Erythroblast (primary cell): Measurements from ENCODE around the gene JADE1.

Experiments used
- GATA1 ChIP-seq: IDR thresholded peaks from 2 replicates; pipeline ENCODE4 v1.6.1; 2011; ENCODE audit warnings: low read depth, mild to moderate bottlenecking, control low read depth, low read length, moderate library complexity
- POLR2A ChIP-seq: IDR thresholded peaks from 2 replicates; pipeline ENCODE4 v1.6.1; 2011; ENCODE audit warnings: mild to moderate bottlenecking, low read length

DNA sequence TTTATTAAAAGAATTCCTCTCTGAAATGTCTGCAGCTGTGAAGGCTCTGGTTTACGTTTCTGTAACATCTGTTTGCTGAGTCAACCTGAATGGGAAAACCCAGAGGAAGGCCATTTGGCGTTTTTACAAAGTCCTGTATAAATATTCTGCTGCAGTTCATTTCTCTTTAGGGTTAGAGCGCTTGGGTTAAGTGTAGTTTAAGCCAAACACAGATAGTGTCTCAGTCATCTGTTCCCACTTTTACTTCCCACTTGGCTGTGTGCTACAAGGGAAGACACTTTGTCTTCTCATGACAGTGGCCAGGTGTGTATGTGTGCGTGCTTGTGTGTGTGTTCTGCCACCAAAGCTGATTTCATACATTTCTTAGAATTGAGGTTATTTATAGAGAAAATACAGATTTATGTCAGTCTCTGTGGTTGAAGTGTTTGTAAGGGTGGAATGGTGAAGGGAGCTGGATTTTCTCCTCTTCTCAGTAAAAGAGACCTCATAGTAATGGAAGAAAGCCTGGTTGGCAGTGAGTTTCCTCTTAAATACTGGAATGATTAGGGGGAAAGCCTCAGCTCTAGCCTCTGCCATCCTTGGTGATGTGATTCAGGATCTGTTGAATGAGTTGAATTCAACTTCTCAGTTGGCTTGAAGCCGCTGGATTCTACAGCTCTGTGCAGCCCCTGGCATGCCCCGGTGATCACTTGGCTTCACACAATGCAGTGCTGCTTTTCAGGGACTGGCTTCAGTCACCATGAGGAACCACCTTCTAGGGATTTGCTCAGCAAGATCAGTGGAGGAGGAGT lies 50.6 kb downstream of the JADE1 start:
- no peak for TF ChIP-seq POLR2A
- TF ChIP-seq GATA1, result no peak
